22Rv1 (cell line): ENCODE results near the gene AMPH.

Experiments
- CTCF ChIP-seq: fragments of 450-650 bp; IDR thresholded peaks from 2 replicates; pipeline ENCODE4 v1.5.1; 2017; ENCODE audit warnings: mild to moderate bottlenecking
- ZFX ChIP-seq: fragments of 450-650 bp; IDR thresholded peaks from 2 replicates; pipeline ENCODE4 v1.6.1; 2017; ENCODE audit warnings: antibody characterized with exemption, borderline replicate concordance

- TF ChIP-seq CTCF (no peak), ZFX (no peak)
These were observed 203.1 kb downstream of the AMPH start for GRCh38 chr7:38428041-38428440.
